NT2/D1 (cell line): ENCODE data around the gene SLC9A9.

Experiments used
- SUZ12 ChIP-seq: IDR thresholded peaks from 2 replicates; pipeline ENCODE4 v1.6.1; 2011; ENCODE audit not compliant: insufficient read length, insufficient read depth; ENCODE audit errors: extremely low read depth
- ZNF274 ChIP-seq: IDR thresholded peaks from 2 replicates; pipeline ENCODE4 v1.6.1; 2011; ENCODE audit warnings: mild to moderate bottlenecking, low read depth, low read length

DNA sequence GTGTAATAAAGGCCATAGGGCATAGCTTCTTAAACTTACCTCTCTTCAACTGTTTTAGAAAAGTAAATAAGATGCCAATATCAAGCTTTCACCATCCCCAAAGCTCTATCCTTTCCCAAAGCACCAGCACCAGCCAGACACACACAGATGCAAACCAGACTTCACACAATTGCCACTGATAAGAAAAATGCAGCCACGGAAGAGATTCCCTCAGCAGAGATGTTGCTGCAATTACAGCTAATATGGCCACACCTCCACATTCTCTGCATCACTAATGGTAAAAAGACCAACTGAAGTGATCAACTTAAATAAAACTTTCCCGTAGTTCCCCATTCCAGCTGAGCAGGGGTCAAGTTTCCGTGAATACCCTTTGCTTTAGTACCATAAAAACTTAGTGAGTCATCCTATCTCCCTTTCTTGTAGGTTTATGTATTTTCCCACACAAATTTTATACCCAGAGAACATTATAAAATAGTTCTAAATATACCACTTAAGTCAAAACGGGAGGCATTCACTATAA, 64.4 kb downstream of the SLC9A9 start:
- TF ChIP-seq SUZ12: no peak
- no peak for TF ChIP-seq ZNF274
